SK-MEL-5 (cell line): ENCODE data around the gene HMX1. TPM values are rescaled to one million over a fixed set of nuclear protein-coding genes. Genes with fewer than 3 reads are reported as not detected.

Experiments
- DNase-seq: peaks from one replicate; pipeline ENCODE4 v3.0.0-alpha.2; 2016; ENCODE audit warnings: low read depth, low spot score
- in situ Hi-C: cut with HindIII; loops from 2 replicates; pipeline ENCODE4 v1.10.0; 2016; ENCODE audit warnings: low sequenced_read_pairs, high pct_unique_total_duplicates, low pct_unique_long_range_greater_than_20kb
- total RNA-seq: library from RNA; depleted of rRNA; stranded (reverse); fragments of >200 nt; shearing (Covaris generic); gene quantifications from 2 replicates; pipeline ENCODE4 v1.2.3, GENCODE V29; 2014

Gene HMX1
- total RNA-seq, 1 experiment from 2014 or later = 1.3 TPM

DNA sequence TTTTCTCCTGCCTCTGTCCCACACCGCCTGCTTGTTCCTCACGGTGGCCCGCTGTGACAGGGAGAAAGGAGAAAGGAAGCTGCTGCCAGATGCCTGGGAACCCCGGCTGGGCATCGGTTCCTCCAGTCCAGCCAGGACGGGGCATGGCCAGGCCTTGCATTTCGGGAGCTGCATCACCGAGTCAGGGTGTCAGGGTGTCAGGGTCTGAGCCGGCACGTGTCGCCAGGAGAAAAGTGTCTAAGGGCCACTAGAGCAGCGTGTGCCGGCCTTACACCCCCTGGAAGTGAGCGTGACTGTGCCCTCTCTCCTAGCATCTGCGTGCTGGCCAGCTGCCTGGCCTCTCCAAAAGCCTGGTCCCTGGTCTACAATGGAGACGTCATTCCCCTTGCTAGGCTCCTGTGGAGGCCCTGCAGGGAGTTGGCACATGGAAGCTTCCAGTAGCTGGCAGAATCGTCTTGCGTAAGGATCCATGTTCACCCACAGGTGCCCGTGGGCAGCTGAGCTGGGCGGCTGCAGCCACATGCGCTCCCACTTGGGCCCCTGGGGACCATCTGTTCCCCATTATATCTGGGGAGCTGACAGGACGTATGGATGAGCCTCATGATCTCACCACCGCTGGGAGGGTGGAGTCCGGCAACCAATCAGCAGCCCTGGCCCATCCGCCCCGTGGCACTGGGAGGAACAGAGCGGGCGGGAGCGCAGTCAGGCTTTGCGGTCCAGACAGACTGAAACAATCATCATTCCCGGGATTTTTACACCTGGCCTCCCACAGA is 39.9 kb upstream of the HMX1 start:
- in situ Hi-C loops = no loop called here
- no peak for DNase-seq

- in situ Hi-C loops = no loop called here
- no peak for DNase-seq
Measured at GRCh38 chr4:8910822-8911315, 39.2 kb upstream of the HMX1 start.

DNA sequence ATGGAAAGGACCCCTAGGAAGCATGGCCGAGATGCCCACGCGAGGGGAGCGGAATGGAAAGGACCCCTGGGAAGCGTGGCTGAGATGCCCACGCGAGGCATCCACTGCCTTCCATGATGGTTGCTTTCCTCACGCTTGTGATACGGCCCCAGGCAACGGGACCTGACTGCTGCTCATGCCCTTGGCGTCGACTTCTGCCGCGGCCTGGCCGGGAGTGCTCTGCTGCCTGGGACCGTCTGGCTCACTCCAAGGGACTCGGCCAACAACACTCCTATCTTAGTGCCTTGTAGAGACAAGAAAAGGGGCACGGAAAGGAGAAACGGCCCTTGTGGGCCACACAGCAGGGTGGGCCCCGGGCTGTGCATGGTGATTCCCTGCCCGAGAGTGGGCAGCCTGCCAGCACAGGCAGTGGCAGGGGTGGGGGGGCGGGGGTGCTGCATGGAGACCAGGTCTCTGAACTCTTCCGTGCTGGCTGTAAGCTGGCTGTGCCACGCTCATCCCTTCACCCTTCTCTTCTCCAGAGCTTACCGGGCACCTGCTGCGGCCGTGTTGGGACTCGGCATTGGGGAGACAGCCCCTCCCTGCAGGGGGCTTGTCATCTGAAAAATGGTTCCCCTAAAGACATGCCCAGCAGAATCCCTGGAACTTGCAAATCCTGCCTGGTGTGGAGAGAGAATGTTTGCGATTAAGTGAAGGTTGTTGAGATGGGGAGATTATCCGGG is 38.6 kb upstream of the HMX1 start:
- in situ Hi-C loops = no loop called here
- no peak for DNase-seq

DNA sequence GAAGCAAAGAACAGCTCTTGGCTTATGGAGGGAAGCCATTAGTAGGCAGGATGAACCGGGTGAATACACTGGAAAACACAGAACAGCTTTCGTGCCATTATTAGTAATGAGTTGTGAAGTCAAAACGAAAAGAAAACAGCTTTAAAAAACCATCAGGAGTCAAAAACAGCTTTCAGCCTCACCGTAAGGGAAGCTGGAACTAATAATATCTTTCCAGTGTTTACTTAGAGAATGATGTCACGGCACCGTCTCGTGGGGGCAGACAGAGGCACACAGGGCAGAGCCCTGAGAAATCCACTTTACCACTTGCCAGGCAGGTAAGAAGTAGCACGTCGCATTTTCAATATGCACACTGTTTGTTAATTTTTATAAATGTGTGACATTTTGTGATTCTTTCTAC is 37.9 kb upstream of the HMX1 start:
- no peak for DNase-seq
- in situ Hi-C loops = no loop called here

GRCh38 chr4:8908206-8908893 is 36.7 kb upstream of the HMX1 start:
- no peak for DNase-seq
- in situ Hi-C loops = no loop called here

- in situ Hi-C loops = no loop called here
- DNase-seq = no peak
Measured at GRCh38 chr4:8907596-8908205, 36.1 kb upstream of the HMX1 start.

GRCh38 chr4:8906991-8907595 is 35.5 kb upstream of the HMX1 start:
- in situ Hi-C loops = no loop called here

DNA sequence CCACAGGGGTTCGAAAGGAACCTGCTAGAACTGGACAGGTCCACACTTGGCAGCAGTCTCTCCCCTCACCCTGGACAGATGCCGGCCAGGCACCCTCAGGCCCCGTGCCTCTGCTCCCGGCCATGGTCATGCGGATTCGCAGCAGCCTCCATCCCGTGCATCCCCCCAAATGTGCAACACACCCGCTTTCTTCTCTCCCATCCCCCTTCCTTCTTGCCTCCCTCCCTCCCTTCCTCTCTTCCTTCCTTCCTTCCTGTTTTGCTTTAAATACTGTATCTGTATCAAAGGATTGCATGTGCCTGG is 35.0 kb upstream of the HMX1 start:
- DNase-seq = no peak
- in situ Hi-C loops = no loop called here

More at GRCh38 chr4:8906991-8907595, 35.5 kb upstream of the HMX1 start:
- DNase-seq = no peak

DNA sequence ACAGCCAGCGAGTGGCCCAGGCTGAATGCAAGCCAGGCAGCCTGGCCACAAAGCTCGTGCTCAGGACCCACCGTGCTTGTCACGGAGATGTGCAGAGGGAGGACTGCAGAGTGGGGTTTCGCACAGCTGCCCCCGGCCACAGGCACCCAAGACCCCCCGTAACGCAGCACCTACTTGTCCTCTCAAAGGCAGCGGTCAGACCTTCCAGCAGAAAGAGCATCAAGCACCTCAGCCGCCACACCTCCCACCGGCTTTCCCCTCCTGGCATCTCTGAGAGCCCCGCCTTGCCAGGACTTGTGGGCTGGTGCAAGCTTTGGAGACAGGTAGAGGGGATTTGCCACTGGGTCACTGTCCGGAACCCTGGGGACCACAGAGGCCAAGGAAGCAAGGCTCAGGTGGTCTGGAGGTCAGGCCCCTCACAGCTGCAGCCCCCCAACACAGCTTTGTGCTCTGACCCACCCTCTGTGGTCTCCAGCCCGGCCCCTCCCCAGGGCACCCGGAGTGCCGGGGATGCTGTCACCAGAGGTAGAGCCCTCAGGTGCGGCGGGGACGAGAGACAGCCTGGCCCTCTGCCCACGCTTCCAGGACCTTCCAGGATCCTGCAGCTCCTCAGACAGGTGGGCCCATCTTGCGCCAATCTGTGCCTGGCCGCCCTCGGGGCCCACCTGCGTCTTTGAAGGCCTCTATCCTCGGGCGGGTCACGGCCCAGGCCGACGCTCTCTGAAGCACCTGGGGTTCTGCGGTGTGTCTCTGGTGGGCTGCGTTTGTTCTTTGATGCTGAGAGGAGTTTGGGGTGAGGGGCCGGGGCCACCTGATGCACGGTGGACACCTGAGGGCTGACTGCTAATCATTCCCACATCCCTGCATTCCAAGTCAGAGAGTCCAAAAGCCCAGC is 34.4 kb upstream of the HMX1 start:
- in situ Hi-C loops = no loop called here
- DNase-seq = no peak

DNA sequence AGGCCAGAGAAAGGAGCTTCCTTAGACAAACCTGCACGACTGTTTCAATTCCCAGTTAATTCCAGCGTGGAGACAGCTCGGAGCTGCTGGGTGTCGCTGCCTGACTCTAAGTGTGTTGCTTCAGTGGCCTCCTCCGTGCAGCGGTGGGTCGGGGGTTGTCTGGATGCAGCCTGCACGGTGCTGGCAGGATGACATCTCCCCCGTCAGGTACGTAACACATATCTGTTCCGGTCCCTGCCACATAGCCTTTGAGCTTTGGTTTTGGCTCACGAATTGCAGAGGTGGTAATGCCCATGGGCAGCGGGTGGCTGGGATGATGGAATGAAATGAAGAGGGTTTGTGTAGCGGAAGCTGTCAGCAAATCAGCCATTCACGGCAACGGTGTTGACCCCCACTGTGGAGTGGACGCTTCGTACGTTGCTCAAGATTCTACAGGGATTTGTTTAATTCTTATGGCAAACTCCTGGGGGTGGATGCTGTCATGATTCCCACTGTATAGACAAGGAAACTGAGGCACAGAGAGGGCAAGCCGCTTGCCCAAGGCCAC is 33.7 kb upstream of the HMX1 start:
- in situ Hi-C loops = no loop called here
- DNase-seq = no peak

DNA sequence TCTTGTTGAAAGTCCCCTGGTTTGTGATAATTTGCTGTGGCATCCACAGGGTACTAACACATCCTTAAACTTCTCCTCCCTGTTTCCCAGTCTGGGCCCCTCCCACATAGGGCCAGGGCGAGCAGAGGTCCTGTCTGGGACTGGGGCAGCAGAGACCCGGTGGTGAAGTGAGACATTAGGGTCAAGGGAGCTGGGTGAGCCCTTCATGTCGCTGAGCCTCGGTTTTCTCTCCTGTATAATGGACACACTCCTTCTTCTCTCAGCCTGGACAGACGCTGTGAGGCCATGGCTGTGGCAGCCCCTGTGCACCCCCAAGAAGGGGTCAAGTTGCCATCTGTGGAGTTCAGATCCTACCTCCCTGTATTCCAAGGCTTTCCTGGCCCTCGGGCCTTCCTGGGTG is 33.0 kb upstream of the HMX1 start:
- DNase-seq = no peak
- in situ Hi-C loops = no loop called here

DNA sequence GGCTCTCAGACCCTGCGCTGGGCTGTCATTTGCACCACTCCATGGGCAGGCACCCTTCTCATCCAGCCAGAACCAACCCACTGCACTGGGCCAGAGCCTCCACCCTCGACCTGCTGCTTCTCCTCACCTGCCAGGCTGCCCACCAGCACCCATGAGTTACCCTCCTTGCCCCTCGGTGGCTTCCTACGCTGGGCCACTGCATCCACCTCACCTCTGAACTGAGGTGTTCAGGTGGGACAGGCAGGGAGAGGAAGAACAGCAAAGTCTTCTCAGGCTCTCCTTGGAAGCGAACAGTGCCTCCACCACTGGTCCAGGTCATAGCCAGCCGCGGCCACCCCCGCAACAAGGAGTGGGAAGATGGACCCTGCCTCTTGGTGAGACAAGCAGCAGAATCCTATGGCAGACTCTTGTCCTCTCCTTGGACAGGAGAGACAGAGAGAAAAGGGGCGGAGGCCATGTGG is 32.4 kb upstream of the HMX1 start:
- no peak for DNase-seq
- in situ Hi-C loops = no loop called here

GRCh38 chr4:8901335-8901734 is 29.7 kb upstream of the HMX1 start:
- DNase-seq = no peak
- in situ Hi-C loops = no loop called here

- in situ Hi-C loops = no loop called here
Measured at GRCh38 chr4:8900588-8900987, 28.9 kb upstream of the HMX1 start.

DNA sequence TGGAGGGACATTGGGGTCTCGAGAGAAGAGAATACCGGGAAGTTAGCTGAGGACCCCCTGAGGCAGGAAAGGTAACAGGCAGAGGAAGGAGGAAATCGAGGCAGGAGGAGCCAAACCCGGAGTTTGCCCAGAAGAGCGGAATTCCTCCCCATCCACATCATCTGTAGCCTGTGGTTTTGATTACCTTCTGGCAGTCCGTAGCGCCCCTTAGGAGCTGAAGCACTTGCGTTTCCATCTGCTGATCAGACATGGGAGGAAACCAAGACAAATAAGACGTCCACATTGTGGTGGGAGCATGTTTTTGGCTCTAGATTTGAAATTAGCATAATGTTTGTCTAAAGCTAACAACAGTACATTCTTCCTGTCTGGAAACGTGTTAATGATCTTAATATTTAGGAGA is 26.8 kb upstream of the HMX1 start:
- in situ Hi-C loops = no loop called here

More at GRCh38 chr4:8900588-8900987, 28.9 kb upstream of the HMX1 start:
- peak; percentile 11 for DNase-seq

GRCh38 chr4:8897251-8898167 is 25.9 kb upstream of the HMX1 start:
- in situ Hi-C loops = no loop called here
- DNase-seq = no peak

More for the DNA sequence above, 26.8 kb upstream of the HMX1 start:
- DNase-seq = no peak
